AG04449 (cell line): Measurements from ENCODE around the gene PYGO2.

ENCODE experiments used
- CTCF ChIA-PET: fragments of 350-600 bp; formaldehyde crosslinking; extraction: SDS; loops from one replicate; lab custom pipeline; 2021; ENCODE audit warnings: antibody characterized with exemption; lab: Yijun Ruan, JAX
- POLR2A ChIA-PET: fragments of 400-600, 350-600 bp; formaldehyde crosslinking; extraction: SDS; loops from one replicate; lab custom pipeline; 2020; ENCODE audit warnings: antibody characterized with exemption, inconsistent platforms; lab: Yijun Ruan, JAX
- DNase-seq: peaks from one replicate; pipeline ENCODE4 v3.0.0-alpha.2; 2010; ENCODE audit warnings: low read depth, low spot score
- H3K4me3 ChIP-seq: 2 replicates; pipeline ENCODE4 v1.5.1; 2011; ENCODE audit warnings: low read depth, mild to moderate bottlenecking, control low read depth, low read length
- CTCF ChIP-seq: IDR thresholded peaks from one replicate; pipeline ENCODE4 v1.5.1; 2011; ENCODE audit warnings: mild to moderate bottlenecking, moderate library complexity, low read length, control low read depth, inconsistent platforms; ENCODE audit not compliant: insufficient read depth; ENCODE audit errors: missing control alignments

The PYGO2 gene

GRCh38 chr1:154945160-154945961, 16.2 kb downstream of the PYGO2 start:
- TF ChIP-seq CTCF: no peak
- H3K4me3 ChIP-seq: no peak overlapping the region
- POLR2A ChIA-PET: interaction anchor here (0.5 to 0.9 kb wide), 5 partner anchors 25 to 982 kb away, joined by 3 to 4 read pairs (median 3); partner anchors contain the start of genes SHC1 and SLC39A1
- CTCF ChIA-PET: interaction anchor here (0.8 to 2.6 kb wide), 8 partner anchors 10 to 466 kb away, joined by 3 to 11 read pairs (median 3); partner anchors contain the start of genes LENEP, PMVK and PYGO2
- DNase-seq: no peak

GRCh38 chr1:154944401-154945159, 17.0 kb downstream of the PYGO2 start:
- ChIA-PET POLR2A (interaction anchor here (0.5 to 0.7 kb wide), 2 partner anchors 29 to 387 kb away, joined by 3 read pairs; no protein-coding TSS in a partner anchor), CTCF (interaction anchor here (0.6 to 2.6 kb wide), 24 partner anchors 9 to 609 kb away, joined by 3 to 11 read pairs (median 3); partner anchors contain the start of genes PMVK, PYGO2 and UBE2Q1)
- no peak for TF ChIP-seq CTCF
- no peak for DNase-seq
- no peak overlapping the region for H3K4me3 ChIP-seq

- DNase-seq: no peak
- H3K4me3 ChIP-seq: no peak overlapping the region
- peak; percentile 79 for TF ChIP-seq CTCF
- POLR2A ChIA-PET: no interaction called here
- CTCF ChIA-PET: interaction anchor here (0.6 to 2.6 kb wide), 25 partner anchors 8 to 609 kb away, joined by 3 to 11 read pairs (median 3); partner anchors contain the start of genes PMVK, PYGO2 and UBE2Q1
These were observed 17.8 kb downstream of the PYGO2 start for GRCh38 chr1:154943649-154944400.

GRCh38 chr1:154941333-154942013, 20.1 kb downstream of the PYGO2 start:
- ChIA-PET CTCF (interaction anchor here (1.3 to 2.8 kb wide), 3 partner anchors 14 to 272 kb away, joined by 4 to 18 read pairs (median 10); partner anchors contain the start of gene PBXIP1), POLR2A (no interaction called here)
- DNase-seq: no peak
- no peak for TF ChIP-seq CTCF
- H3K4me3 ChIP-seq: no peak overlapping the region

GRCh38 chr1:154940651-154941194, 20.9 kb downstream of the PYGO2 start:
- H3K4me3 ChIP-seq: no peak overlapping the region

More at GRCh38 chr1:154940651-154941194, 20.9 kb downstream of the PYGO2 start:
- CTCF ChIA-PET: interaction anchor here (1.0 to 2.8 kb wide), 7 partner anchors 15 to 460 kb away, joined by 3 to 18 read pairs (median 6); partner anchors contain the start of genes ADAM15 and PBXIP1
- POLR2A ChIA-PET: no interaction called here
- TF ChIP-seq CTCF: no peak
- no peak for DNase-seq
